Measurements from ENCODE around the gene LMBR1. TPM values are rescaled to one million over a fixed set of nuclear protein-coding genes. Genes with fewer than 3 reads are reported as not detected.
"Not testable (repeated sequence)": the region's sequence is repeated elsewhere in the genome, so short reads cannot be mapped to it uniquely, and the experiment has no call there.

The LMBR1 gene
- total RNA-seq, 2 experiments from 2014 or later, result 42.7 to 50.6 TPM

DNA sequence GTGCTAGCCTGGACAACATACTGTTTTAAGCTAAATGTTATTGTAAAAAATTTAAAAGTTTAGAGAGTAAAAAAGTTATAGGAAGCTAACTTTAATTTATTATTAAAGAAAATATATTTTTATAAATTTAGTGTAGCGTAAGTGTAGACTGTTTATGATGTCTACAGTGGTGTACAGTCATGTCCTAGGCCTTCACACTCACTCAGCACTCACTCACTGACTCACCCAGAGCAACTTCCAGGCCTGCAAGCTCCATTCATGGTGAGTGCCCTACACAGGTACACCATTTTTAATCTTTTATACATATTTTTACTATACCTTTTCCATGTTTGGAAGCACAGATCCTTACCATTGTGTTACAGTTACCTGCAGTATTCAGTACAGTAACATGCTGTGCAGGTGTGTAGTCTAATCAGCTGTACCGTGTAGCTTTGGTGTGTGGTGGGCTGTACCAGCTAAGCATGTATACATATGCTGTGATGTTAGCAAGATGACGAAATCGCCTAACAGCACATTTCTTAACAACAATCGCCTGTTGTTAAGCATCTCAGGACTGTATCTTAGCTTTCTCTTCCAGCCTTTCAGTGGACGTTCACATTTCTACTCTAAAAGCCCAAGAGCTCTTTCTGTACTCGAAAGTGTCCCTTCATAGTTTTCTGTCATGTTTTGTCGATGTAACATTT lies 240.0 kb downstream of the LMBR1 start:
- H3K27ac Mint-ChIP-seq, result no peak overlapping the region
- H3K4me3 Mint-ChIP-seq, result no peak overlapping the region
- DNase-seq (no peak), ATAC-seq (no peak)
- TF ChIP-seq, protein P1, sequence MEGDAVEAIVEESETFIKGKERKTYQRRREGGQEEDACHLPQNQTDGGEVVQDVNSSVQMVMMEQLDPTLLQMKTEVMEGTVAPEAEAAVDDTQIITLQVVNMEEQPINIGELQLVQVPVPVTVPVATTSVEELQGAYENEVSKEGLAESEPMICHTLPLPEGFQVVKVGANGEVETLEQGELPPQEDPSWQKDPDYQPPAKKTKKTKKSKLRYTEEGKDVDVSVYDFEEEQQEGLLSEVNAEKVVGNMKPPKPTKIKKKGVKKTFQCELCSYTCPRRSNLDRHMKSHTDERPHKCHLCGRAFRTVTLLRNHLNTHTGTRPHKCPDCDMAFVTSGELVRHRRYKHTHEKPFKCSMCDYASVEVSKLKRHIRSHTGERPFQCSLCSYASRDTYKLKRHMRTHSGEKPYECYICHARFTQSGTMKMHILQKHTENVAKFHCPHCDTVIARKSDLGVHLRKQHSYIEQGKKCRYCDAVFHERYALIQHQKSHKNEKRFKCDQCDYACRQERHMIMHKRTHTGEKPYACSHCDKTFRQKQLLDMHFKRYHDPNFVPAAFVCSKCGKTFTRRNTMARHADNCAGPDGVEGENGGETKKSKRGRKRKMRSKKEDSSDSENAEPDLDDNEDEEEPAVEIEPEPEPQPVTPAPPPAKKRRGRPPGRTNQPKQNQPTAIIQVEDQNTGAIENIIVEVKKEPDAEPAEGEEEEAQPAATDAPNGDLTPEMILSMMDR (IDR thresholded peaks at IDR 0.05), result no peak
- intact Hi-C loops (cut with micrococcal nuclease), result loop anchor here (10.0 kb wide), 1 partner anchor 172 kb away; no protein-coding TSS in a partner anchor
- H3K4me1 Mint-ChIP-seq (ENCODE audit: low read depth), result no peaks in the 10 kb centered on the region
- H3K9me3 Mint-ChIP-seq, result no peaks in the 10 kb centered on the region
- H3K27me3 Mint-ChIP-seq, result peaks cover 41% of the 10 kb centered on the region
- ChIA-PET POLR2A (interaction anchor here (0.6 to 0.9 kb wide), 2 partner anchors 12 to 179 kb away, joined by 3 to 4 read pairs; partner anchors contain the start of gene RNF32), CTCF (no interaction called here)
- no peaks in the 10 kb centered on the region for H3K36me3 Mint-ChIP-seq (ENCODE audit: low read depth)

- intact Hi-C loops (cut with micrococcal nuclease), result loop anchor here (10.0 kb wide), 1 partner anchor 173 kb away; no protein-coding TSS in a partner anchor
- ChIA-PET CTCF (interaction anchor here (0.8 kb wide), 1 partner anchor 13 kb away, joined by 3 read pairs; no protein-coding TSS in a partner anchor), POLR2A (no interaction called here)
- H3K36me3 Mint-ChIP-seq (ENCODE audit: low read depth), result no peaks in the 10 kb centered on the region
- H3K4me1 Mint-ChIP-seq (ENCODE audit: low read depth), result no peaks in the 10 kb centered on the region
- no peak overlapping the region for H3K4me3 Mint-ChIP-seq
- DNase-seq (no peak), ATAC-seq (no peak)
- H3K27ac Mint-ChIP-seq, result no peak overlapping the region
- H3K9me3 Mint-ChIP-seq, result no peaks in the 10 kb centered on the region
- TF ChIP-seq, protein P1 (IDR thresholded peaks at IDR 0.05), result no peak
- H3K27me3 Mint-ChIP-seq, result peaks cover 47% of the 10 kb centered on the region
These were observed 241.5 kb downstream of the LMBR1 start for GRCh38 chr7:156651474-156651873.

- H3K36me3 Mint-ChIP-seq (ENCODE audit: low read depth), result no peaks in the 10 kb centered on the region
- TF ChIP-seq, protein P1 (IDR thresholded peaks at IDR 0.05), result peak; percentile 35
- peak; percentile 45 for DNase-seq
- CTCF ChIA-PET, result interaction anchor here (0.8 kb wide), 1 partner anchor 15 kb away, joined by 3 read pairs; no protein-coding TSS in a partner anchor
- H3K27ac Mint-ChIP-seq, result no peak overlapping the region
- no peaks in the 10 kb centered on the region for H3K4me1 Mint-ChIP-seq (ENCODE audit: low read depth)
- H3K9me3 Mint-ChIP-seq, result no peaks in the 10 kb centered on the region
- intact Hi-C loops (cut with micrococcal nuclease), result loop anchor here (10.0 kb wide), 1 partner anchor 175 kb away; no protein-coding TSS in a partner anchor
- H3K4me3 Mint-ChIP-seq, result no peak overlapping the region
- H3K27me3 Mint-ChIP-seq, result peaks cover 50% of the 10 kb centered on the region
- POLR2A ChIA-PET, result interaction anchor here (1.1 kb wide), 1 partner anchor 16 kb away, joined by 3 read pairs; no protein-coding TSS in a partner anchor
- ATAC-seq, result peak; percentile 58
These were observed 242.9 kb downstream of the LMBR1 start for GRCh38 chr7:156650042-156650441.

GRCh38 chr7:156647330-156647729 lies 245.7 kb downstream of the LMBR1 start:
- POLR2A ChIA-PET; ATAC-seq; intact Hi-C loops (cut with micrococcal nuclease); H3K9me3 Mint-ChIP-seq; H3K36me3 Mint-ChIP-seq (ENCODE audit: low read depth); H3K27ac Mint-ChIP-seq; DNase-seq; H3K4me3 Mint-ChIP-seq; CTCF ChIA-PET; H3K4me1 Mint-ChIP-seq (ENCODE audit: low read depth): not testable (repeated sequence)
- H3K27me3 Mint-ChIP-seq, result peaks cover 52% of the 10 kb centered on the region

DNA sequence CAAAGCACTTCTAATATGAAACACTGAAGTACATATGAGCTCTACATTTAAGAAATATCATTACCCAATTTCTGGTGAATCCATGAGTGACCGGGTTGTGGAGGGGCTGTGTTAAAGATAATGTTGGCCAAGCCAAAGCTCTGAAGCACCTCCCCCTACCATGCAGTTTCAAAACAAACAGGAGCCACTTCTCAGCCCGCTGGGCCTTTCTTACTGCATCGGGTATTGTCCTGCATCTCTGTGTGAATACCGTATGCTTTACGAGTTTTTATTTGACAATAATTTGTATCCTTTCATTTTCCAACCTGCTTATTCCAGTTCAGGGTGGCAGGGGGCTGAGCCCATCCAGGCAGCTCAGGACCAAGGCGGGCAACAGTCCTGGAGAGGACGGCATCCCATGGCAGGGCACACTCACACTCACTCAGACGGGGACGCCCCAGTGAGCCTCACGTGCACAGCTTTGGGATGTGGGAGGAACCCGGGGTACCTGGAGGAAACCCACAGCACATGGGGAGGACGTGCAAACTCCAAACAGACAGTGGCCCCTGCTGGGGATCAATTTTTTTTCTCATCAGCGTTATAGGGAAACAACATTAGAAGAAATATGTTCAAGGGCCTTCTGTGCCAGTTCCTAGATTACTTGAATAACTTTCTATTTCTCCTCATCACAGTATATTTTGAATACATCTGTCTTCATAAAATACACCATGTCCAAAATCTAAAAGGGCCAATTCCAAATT lies 250.5 kb downstream of the LMBR1 start:
- peaks cover 5% of the 10 kb centered on the region for H3K36me3 Mint-ChIP-seq (ENCODE audit: low read depth)
- ATAC-seq, result no peak
- DNase-seq, result no peak
- no peak overlapping the region for H3K4me3 Mint-ChIP-seq
- intact Hi-C loops (cut with micrococcal nuclease), result no loop called here
- ChIA-PET POLR2A (interaction anchor here (0.5 to 1.3 kb wide), 2 partner anchors 30 to 298 kb away, joined by 3 read pairs; no protein-coding TSS in a partner anchor), CTCF (no interaction called here)
- peaks cover 9% of the 10 kb centered on the region for H3K9me3 Mint-ChIP-seq
- TF ChIP-seq, protein P1 (IDR thresholded peaks at IDR 0.05), result no peak
- peaks cover 38% of the 10 kb centered on the region for H3K27me3 Mint-ChIP-seq
- H3K27ac Mint-ChIP-seq, result no peak overlapping the region
- H3K4me1 Mint-ChIP-seq (ENCODE audit: low read depth), result peaks cover 10% of the 10 kb centered on the region
